ENCODE measurements around the gene STAG1. TPM values are rescaled to one million over a fixed set of nuclear protein-coding genes. Genes with fewer than 3 reads are reported as not detected.

The STAG1 gene
- total RNA-seq, 2 donors from 2014 or later: 26.2 to 28.3 TPM

DNA sequence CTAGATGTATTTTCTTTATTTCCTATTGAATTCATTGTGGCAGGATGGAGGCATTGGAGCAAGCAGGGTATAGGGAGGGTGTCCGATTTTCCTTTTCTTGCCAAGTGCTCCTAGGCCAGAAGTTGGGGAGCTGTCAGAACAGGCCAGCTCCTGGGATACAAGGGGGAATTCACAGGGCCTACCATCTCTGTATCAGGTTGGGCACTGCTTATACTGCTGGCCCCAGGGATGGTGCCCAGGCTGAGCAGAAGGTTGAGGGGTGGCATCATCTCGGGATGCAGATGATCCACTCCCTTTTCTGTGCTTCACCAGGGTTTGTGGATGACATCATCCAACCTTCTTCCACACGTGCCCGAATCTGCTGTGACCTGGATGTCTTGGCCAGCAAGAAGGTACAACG, 422.6 kb downstream of the STAG1 start:
- Histone ChIP-seq H3K27me3 (no peaks in the 10 kb centered on the region), H3K4me3 (no peak overlapping the region), H3K4me1 (peaks cover 8% of the 10 kb centered on the region), H3K27ac (no peak overlapping the region), H3K9me3 (no peaks in the 10 kb centered on the region), H3K36me3 (replicated peaks in 1 of 2; ENCODE audit: insufficient read depth in 1 of 2, low read depth in 2 of 2) (peaks cover 0 to 15% of the 10 kb centered on the region in 2 donors)
- no peak for TF ChIP-seq POLR2A (IDR thresholded peaks at IDR 0.05)
- TF ChIP-seq, protein P1, sequence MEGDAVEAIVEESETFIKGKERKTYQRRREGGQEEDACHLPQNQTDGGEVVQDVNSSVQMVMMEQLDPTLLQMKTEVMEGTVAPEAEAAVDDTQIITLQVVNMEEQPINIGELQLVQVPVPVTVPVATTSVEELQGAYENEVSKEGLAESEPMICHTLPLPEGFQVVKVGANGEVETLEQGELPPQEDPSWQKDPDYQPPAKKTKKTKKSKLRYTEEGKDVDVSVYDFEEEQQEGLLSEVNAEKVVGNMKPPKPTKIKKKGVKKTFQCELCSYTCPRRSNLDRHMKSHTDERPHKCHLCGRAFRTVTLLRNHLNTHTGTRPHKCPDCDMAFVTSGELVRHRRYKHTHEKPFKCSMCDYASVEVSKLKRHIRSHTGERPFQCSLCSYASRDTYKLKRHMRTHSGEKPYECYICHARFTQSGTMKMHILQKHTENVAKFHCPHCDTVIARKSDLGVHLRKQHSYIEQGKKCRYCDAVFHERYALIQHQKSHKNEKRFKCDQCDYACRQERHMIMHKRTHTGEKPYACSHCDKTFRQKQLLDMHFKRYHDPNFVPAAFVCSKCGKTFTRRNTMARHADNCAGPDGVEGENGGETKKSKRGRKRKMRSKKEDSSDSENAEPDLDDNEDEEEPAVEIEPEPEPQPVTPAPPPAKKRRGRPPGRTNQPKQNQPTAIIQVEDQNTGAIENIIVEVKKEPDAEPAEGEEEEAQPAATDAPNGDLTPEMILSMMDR (IDR thresholded peaks at IDR 0.05): no peak
- DNase-seq: no peak
- intact Hi-C loops (cut with DNase I): no loop called here
- WGBS, 2 donors: 52 to 57% methylated on average over 5 of the region's 5 CpGs
- no peak for ATAC-seq

DNA sequence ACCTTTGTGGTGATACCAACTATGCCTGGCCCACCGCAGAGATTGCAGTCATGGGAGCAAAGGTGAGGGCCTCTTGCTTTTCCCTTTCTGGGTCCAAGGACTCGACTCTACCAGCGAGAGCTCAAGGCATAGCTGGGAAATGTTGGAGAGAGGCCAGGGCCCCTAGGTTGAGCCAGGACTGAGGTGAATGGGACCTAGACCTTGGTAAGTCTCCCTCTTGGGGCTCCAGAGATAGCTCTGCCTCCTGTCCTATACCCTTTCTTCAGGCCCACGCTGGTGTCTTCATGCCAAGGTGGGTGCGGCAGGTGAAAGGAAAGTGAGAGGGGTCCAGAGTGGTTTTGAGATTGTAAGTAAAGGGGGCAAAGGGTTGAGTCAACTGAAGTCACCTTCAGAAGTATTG, 424.5 kb downstream of the STAG1 start:
- DNase-seq (no peak), ATAC-seq (no peak)
- WGBS, 2 donors: 98 to 100% methylated on average over 5 of the region's 5 CpGs
- H3K36me3 ChIP-seq (replicated peaks in 1 of 2; ENCODE audit: insufficient read depth in 1 of 2, low read depth in 2 of 2): peaks cover 0 to 15% of the 10 kb centered on the region in 2 donors
- no peaks in the 10 kb centered on the region for H3K27me3 ChIP-seq
- TF ChIP-seq, protein P1 (IDR thresholded peaks at IDR 0.05): no peak
- TF ChIP-seq POLR2A (IDR thresholded peaks at IDR 0.05): no peak
- H3K4me1 ChIP-seq: peaks cover 2% of the 10 kb centered on the region
- H3K4me3 ChIP-seq: no peak overlapping the region
- no peak overlapping the region for H3K27ac ChIP-seq
- H3K9me3 ChIP-seq: no peaks in the 10 kb centered on the region
- intact Hi-C loops (cut with DNase I): no loop called here

DNA sequence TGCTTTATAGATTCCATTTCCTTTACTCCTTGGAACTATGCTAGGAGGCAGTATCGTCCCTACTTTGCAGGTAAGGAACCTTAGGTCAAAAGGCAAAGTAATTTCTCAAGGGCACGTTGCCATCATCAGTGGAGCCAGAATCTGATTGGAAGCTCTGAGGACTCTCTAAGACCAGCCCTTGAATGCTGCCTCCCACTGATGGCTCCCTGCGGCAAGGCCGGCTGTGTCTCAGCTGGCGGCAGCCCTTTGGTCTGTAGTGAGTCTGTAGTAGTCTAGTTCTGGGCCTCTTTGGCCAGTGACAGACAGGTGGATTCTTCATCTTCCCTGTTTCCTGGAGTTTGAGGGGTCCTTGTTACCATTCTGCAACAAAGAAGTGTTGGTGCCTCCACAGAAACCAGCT, 425.9 kb downstream of the STAG1 start:
- H3K4me1 ChIP-seq: no peaks in the 10 kb centered on the region
- H3K36me3 ChIP-seq (replicated peaks in 1 of 2; ENCODE audit: insufficient read depth in 1 of 2, low read depth in 2 of 2): peaks cover 0 to 13% of the 10 kb centered on the region in 2 donors
- H3K9me3 ChIP-seq: peaks cover 0 to 3% (median 0%) of the 10 kb centered on the region in 3 donors
- no peak for TF ChIP-seq POLR2A (IDR thresholded peaks at IDR 0.05)
- TF ChIP-seq, protein P1 (IDR thresholded peaks at IDR 0.05): no peak
- 83 to 97% methylated on average over 2 to 5 of the region's 5 CpGs for WGBS, 2 donors
- no peak overlapping the region for H3K4me3 ChIP-seq
- no peaks in the 10 kb centered on the region for H3K27me3 ChIP-seq
- DNase-seq (no peak), ATAC-seq (no peak)
- no peak overlapping the region for H3K27ac ChIP-seq
- intact Hi-C loops (cut with DNase I): no loop called here

DNA sequence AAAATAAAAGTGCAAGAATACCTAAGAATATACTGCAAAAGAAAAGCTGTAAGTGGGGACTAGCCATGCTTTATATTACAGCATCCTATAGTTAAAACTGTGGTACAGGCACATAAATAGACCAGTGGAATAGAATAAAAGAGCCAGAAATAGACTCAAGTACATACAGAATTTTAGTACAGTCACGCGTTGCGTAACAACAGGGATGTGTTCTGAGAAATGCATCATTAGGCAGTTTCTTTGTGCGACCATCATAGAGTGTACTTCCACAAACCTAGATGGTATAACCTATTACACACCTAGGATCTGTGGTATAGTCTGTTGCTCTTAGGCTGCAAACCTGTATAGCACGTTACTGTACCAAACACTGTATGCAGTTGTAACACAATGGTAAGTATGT, 440.2 kb downstream of the STAG1 start:
- ATAC-seq (no peak), DNase-seq (no peak)
- Histone ChIP-seq H3K9me3 (no peaks in the 10 kb centered on the region), H3K27ac (no peak overlapping the region), H3K4me3 (no peak overlapping the region), H3K36me3 (replicated peaks in 1 of 2; ENCODE audit: insufficient read depth in 1 of 2, low read depth in 2 of 2) (peaks cover 0 to 2% of the 10 kb centered on the region in 2 donors), H3K27me3 (no peaks in the 10 kb centered on the region), H3K4me1 (no peaks in the 10 kb centered on the region)
- 95 to 97% methylated on average over 5 of the region's 5 CpGs for WGBS, 2 donors
- TF ChIP-seq, protein P1 (IDR thresholded peaks at IDR 0.05): no peak
- TF ChIP-seq POLR2A (IDR thresholded peaks at IDR 0.05): no peak
- intact Hi-C loops (cut with DNase I): no loop called here

DNA sequence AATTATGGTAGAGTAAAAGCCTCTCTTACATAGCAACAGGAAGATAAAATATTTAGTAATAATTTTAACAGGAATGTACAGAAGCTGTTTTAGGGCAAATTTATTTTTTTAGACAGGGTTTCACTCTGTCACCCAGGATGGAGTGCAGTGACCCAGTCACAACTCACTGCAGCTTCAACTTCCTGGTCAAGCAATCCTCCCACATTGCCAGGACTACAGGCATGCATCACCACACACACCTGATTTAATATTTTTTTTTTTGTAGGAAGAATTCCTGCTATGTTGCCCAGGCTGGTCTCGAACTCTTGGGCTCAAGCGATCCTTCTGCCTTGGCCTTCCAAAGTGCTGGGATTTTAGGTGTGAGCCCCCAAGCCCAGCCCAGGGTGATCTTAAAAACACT, 440.9 kb downstream of the STAG1 start:
- no peak overlapping the region for H3K27ac ChIP-seq
- WGBS, 2 donors: 97 to 100% methylated on average over 2 of the region's 2 CpGs
- no peaks in the 10 kb centered on the region for H3K4me1 ChIP-seq
- intact Hi-C loops (cut with DNase I): no loop called here
- ATAC-seq: no peak
- no peaks in the 10 kb centered on the region for H3K27me3 ChIP-seq
- no peaks in the 10 kb centered on the region for H3K9me3 ChIP-seq
- DNase-seq: no peak
- H3K4me3 ChIP-seq: no peak overlapping the region
- peaks cover 0 to 2% of the 10 kb centered on the region in 2 donors for H3K36me3 ChIP-seq (replicated peaks in 1 of 2; ENCODE audit: insufficient read depth in 1 of 2, low read depth in 2 of 2)
- no peak for TF ChIP-seq POLR2A (IDR thresholded peaks at IDR 0.05)
- TF ChIP-seq, protein P1 (IDR thresholded peaks at IDR 0.05): no peak

All from body of pancreas (tissue), 4 donors.